Measurements from ENCODE around the gene TSHB. TPM values are rescaled to one million over a fixed set of nuclear protein-coding genes. Genes with fewer than 3 reads are reported as not detected.
A peak's percentile ranks its signal among the peaks of the same experiment; 100 is the strongest.

Gene TSHB
- total RNA-seq, 1 donor from 2014 or later, result not detected

DNA sequence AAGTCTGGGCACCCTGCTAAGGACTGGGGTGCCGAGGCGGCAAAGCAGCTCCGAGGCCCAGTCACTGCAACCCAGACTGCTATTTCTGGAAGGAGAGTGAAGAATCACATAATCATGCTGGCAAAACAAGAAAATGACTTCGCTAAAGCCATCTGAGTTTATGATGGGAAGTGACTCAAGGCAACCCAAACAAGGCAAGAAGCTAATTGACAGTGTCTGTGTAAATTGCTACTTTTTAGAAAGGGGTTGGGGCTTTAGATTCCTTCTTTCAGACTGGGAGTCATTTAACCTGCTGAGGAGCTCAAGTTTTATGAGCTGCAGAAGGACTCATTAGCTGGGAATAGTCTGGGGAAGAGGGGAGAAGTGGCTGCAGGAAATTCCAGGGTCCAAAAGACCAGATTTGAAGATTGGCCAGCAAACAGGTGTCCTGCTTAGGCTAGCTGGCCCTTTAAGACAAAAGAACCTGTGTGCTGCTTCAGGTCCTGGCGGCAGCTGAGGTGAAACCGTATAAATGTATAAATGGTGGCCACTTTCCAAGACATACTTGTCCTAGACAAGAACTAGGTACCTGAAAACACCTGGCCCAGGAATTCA is 28.1 kb downstream of the TSHB start:
- Mint-ChIP-seq H3K27ac (no peak overlapping the region), H3K4me1 (peaks cover 7% of the 10 kb centered on the region), H3K36me3 (ENCODE audit: low read depth) (no peaks in the 10 kb centered on the region), H3K9me3 (no peaks in the 10 kb centered on the region), H3K27me3 (peaks cover 2% of the 10 kb centered on the region), H3K4me3 (no peak overlapping the region)
- no peak for DNase-seq
- ATAC-seq (ENCODE audit: low read depth), result no peak
- ChIA-PET CTCF (interaction anchor here (1.7 kb wide), 1 partner anchor 8 kb away, joined by 4 read pairs; no protein-coding TSS in a partner anchor), POLR2A (no interaction called here)
- intact Hi-C loops (cut with micrococcal nuclease), result no loop called here
- TF ChIP-seq, protein P1, sequence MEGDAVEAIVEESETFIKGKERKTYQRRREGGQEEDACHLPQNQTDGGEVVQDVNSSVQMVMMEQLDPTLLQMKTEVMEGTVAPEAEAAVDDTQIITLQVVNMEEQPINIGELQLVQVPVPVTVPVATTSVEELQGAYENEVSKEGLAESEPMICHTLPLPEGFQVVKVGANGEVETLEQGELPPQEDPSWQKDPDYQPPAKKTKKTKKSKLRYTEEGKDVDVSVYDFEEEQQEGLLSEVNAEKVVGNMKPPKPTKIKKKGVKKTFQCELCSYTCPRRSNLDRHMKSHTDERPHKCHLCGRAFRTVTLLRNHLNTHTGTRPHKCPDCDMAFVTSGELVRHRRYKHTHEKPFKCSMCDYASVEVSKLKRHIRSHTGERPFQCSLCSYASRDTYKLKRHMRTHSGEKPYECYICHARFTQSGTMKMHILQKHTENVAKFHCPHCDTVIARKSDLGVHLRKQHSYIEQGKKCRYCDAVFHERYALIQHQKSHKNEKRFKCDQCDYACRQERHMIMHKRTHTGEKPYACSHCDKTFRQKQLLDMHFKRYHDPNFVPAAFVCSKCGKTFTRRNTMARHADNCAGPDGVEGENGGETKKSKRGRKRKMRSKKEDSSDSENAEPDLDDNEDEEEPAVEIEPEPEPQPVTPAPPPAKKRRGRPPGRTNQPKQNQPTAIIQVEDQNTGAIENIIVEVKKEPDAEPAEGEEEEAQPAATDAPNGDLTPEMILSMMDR (IDR thresholded peaks at IDR 0.05), result no peak

DNA sequence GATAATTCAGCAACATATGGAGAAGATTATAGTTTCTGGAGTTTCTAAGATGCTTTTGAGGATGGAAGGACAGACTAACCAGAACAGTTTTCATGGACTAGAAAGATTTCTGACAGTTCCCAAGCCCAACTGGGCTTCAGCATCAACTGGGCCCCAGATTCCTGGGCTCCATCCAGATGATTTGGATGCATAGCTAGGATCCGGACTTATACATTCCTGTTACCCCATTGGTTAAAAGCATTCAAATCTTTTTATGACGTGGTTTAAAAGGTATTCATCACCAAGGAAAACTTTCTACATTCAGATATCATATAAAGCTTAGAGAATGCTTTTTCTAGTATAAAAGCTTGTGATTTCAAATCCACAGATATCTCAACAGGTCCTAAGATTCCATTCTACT is 29.7 kb downstream of the TSHB start:
- TF ChIP-seq, protein P1 (IDR thresholded peaks at IDR 0.05), result no peak
- peaks cover 16% of the 10 kb centered on the region for H3K4me1 Mint-ChIP-seq
- ChIA-PET POLR2A (no interaction called here), CTCF (interaction anchor here (1.2 kb wide), 1 partner anchor 54 kb away, joined by 3 read pairs; no protein-coding TSS in a partner anchor)
- H3K4me3 Mint-ChIP-seq, result no peak overlapping the region
- DNase-seq (no peak), ATAC-seq (ENCODE audit: low read depth) (no peak)
- H3K36me3 Mint-ChIP-seq (ENCODE audit: low read depth), result no peaks in the 10 kb centered on the region
- H3K9me3 Mint-ChIP-seq, result peaks cover 4% of the 10 kb centered on the region
- H3K27ac Mint-ChIP-seq, result no peak overlapping the region
- intact Hi-C loops (cut with micrococcal nuclease), result no loop called here
- peaks cover 2% of the 10 kb centered on the region for H3K27me3 Mint-ChIP-seq

DNA sequence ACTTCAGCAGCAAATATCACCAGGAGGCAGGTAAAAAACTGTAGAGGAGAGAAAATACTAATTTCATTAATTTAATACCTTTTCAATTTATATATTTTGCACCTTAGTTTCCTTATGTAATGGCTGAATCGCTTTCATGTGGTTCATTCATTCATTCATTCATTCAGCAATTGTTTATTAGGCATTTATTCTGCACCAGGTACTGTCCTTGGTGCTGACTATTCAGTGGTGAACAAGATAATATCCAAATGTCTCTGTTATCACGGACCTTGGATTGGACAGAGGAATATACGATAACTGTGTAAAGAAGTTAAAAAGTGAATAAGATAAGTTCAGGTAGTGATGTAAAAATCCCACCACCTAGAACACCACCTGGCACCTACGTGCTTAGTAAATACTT is 30.9 kb downstream of the TSHB start:
- Mint-ChIP-seq H3K36me3 (ENCODE audit: low read depth) (no peaks in the 10 kb centered on the region), H3K4me1 (peaks cover 16% of the 10 kb centered on the region), H3K27ac (no peak overlapping the region), H3K9me3 (peaks cover 4% of the 10 kb centered on the region), H3K4me3 (no peak overlapping the region), H3K27me3 (no peaks in the 10 kb centered on the region)
- TF ChIP-seq, protein P1 (IDR thresholded peaks at IDR 0.05), result no peak
- ChIA-PET CTCF (no interaction called here), POLR2A (no interaction called here)
- intact Hi-C loops (cut with micrococcal nuclease), result no loop called here
- ATAC-seq (ENCODE audit: low read depth) (no peak), DNase-seq (no peak)

DNA sequence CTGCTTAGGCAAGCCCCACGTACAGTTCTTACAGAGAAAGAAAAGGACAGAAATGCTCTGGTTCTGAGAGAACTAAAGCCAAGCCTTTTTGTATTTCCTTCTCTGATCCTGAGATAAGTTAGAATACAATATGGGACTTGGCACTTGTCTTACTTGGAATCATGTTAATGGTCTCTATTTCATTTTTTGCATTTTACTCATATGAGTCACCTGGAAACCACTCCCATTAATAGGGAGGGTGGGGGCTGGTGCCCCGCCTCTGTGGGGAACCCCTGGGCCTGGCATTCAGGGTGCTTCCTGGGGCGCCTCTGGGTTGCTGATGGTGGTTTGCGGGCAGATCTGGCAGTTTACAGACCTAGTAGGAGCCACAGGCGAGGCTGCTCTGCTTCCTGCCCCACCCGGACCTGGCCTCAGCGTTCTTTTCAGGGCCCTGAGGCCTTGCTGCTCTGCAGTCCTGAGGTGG is 32.9 kb downstream of the TSHB start:
- peak overlapping the region; percentile 71 for H3K27ac Mint-ChIP-seq
- no peaks in the 10 kb centered on the region for H3K27me3 Mint-ChIP-seq
- peak; percentile 93 for ATAC-seq (ENCODE audit: low read depth)
- TF ChIP-seq, protein P1 (IDR thresholded peaks at IDR 0.05), result no peak
- peaks cover 4% of the 10 kb centered on the region for H3K9me3 Mint-ChIP-seq
- H3K4me3 Mint-ChIP-seq, result no peak overlapping the region
- ChIA-PET CTCF (interaction anchor here (1.9 kb wide), 1 partner anchor 10 kb away, joined by 4 read pairs; no protein-coding TSS in a partner anchor), POLR2A (no interaction called here)
- peaks cover 16% of the 10 kb centered on the region for H3K4me1 Mint-ChIP-seq
- H3K36me3 Mint-ChIP-seq (ENCODE audit: low read depth), result no peaks in the 10 kb centered on the region
- intact Hi-C loops (cut with micrococcal nuclease), result loop anchor here (1.0 to 2.0 kb wide), 2 partner anchors 26 to 37 kb away; partner anchors contain the start of gene TSPAN2
- DNase-seq, result peak; percentile 44

DNA sequence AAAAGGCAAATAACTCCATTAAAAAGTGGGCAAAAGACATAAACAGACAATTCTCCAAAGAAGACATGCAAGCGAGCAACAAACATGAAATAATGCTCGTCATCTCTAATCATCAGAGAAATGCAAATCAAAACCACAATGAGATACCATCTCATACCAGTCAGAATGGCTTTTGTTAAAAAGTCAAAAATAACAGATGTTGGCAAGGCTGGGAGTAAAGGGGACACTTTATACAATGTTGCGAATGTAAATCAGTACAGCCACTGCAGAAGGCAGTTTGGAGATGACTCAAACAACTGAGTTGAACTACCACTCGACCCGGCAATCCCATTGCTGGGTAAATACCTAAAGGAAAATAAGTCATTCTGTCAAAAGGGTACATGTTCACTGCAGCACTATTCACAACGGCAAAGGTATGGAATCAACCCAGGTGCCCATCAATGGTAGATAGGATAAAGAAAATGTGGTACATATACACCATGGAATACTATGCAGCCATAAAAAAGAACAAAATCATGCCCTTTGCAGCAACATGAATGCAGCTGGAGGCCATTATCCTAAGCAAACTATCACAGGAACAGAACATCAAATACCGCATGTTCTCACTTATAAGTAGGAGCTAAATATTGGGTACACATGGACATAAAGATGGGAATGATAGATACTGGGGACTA is 33.7 kb downstream of the TSHB start:
- Mint-ChIP-seq H3K27ac (peak overlapping the region; percentile 71), H3K9me3 (peaks cover 4% of the 10 kb centered on the region), H3K36me3 (ENCODE audit: low read depth) (no peaks in the 10 kb centered on the region), H3K27me3 (no peaks in the 10 kb centered on the region), H3K4me1 (peaks cover 16% of the 10 kb centered on the region), H3K4me3 (no peak overlapping the region)
- ChIA-PET CTCF (no interaction called here), POLR2A (no interaction called here)
- TF ChIP-seq, protein P1 (IDR thresholded peaks at IDR 0.05), result no peak
- DNase-seq (no peak), ATAC-seq (ENCODE audit: low read depth) (peak; percentile 51)
- intact Hi-C loops (cut with micrococcal nuclease), result loop anchor here (2.0 kb wide), 1 partner anchor 25 kb away; the partner anchor contains the start of gene TSPAN2

Data from activated B cell treated with CpG ODN at 0.5 μM for 24 hours (primary cell).